Large intestine (tissue), 3 donors: ENCODE data around the gene NFASC. TPM values are rescaled to one million over a fixed set of nuclear protein-coding genes. Genes with fewer than 3 reads are reported as not detected.

Source experiments
- DNase-seq, 2 donors: peaks; one replicate each; pipeline versions ENCODE4 v3.0.0 to v3.0.0-alpha.2; 2013
- H3K27ac ChIP-seq: one replicate; pipeline ENCODE4 v1.5.1; 2013; ENCODE audit warnings: low read length
- H3K27me3 ChIP-seq: 2 replicates; pipeline ENCODE4 v1.6.1; 2013; ENCODE audit warnings: low read length; ENCODE audit not compliant: control insufficient read depth, insufficient read depth
- H3K36me3 ChIP-seq: 2 replicates; pipeline ENCODE4 v1.6.1; 2013; ENCODE audit warnings: low read length; ENCODE audit not compliant: control insufficient read depth, insufficient read depth
- H3K4me1 ChIP-seq: one replicate; pipeline ENCODE4 v1.6.1; 2013; ENCODE audit warnings: low read length; ENCODE audit not compliant: control insufficient read depth, insufficient read depth
- H3K4me3 ChIP-seq: one replicate; pipeline ENCODE4 v1.5.1; 2013; ENCODE audit warnings: low read length
- H3K9me3 ChIP-seq: one replicate; pipeline ENCODE4 v1.6.1; 2013; ENCODE audit warnings: mild to moderate bottlenecking, low read depth, low read length, moderate library complexity; ENCODE audit not compliant: control insufficient read depth
- WGBS: methylation state at CpG from one replicate; pipeline ENCODE4 v1.1.5; 2013; ENCODE audit warnings: low lambda C conversion rate; ENCODE audit not compliant: insufficient coverage; 5-methylcytosine and 5-hydroxymethylcytosine counted together
- polyA plus RNA-seq: library from polyadenylated mRNA; unstranded; fragments of 120-200 nt; gene quantifications from one replicate; pipeline ENCODE4 v1.2.1, GENCODE V29; 2013

NFASC gene
- polyA plus RNA-seq, 1 donor, result 10.1 TPM

GRCh38 chr1:204871405-204872037 lies 859 bp downstream of the NFASC start:
- Histone ChIP-seq H3K4me1 (no peaks in the 10 kb centered on the region), H3K27ac (no peak overlapping the region)
- no CpG with 5 or more reads among the region's 5 CpGs for WGBS

GRCh38 chr1:204872262-204872881 lies 1.7 kb downstream of the NFASC start:
- H3K4me3 ChIP-seq, result no peak overlapping the region
- no CpG with 5 or more reads among the region's 6 CpGs for WGBS
- no peaks in the 10 kb centered on the region for H3K4me1 ChIP-seq
- H3K27me3 ChIP-seq, result peaks cover 3% of the 10 kb centered on the region
- no peaks in the 10 kb centered on the region for H3K9me3 ChIP-seq
- no peak overlapping the region for H3K27ac ChIP-seq
- no peaks in the 10 kb centered on the region for H3K36me3 ChIP-seq
- DNase-seq, result no peak

More at GRCh38 chr1:204871405-204872037, 859 bp downstream of the NFASC start:
- no peak for DNase-seq
- Histone ChIP-seq H3K4me3 (no peak overlapping the region), H3K27me3 (peaks cover 3% of the 10 kb centered on the region), H3K9me3 (no peaks in the 10 kb centered on the region), H3K36me3 (no peaks in the 10 kb centered on the region)

- Histone ChIP-seq H3K4me1 (no peaks in the 10 kb centered on the region), H3K9me3 (no peaks in the 10 kb centered on the region), H3K36me3 (no peaks in the 10 kb centered on the region), H3K27ac (no peak overlapping the region), H3K4me3 (no peak overlapping the region), H3K27me3 (peaks cover 3% of the 10 kb centered on the region)
- WGBS, result no CpG with 5 or more reads among the region's 2 CpGs
- DNase-seq, result no peak
These were observed 2.5 kb downstream of the NFASC start for GRCh38 chr1:204873176-204873575.

GRCh38 chr1:204873714-204874113 lies 3.1 kb downstream of the NFASC start:
- DNase-seq, result no peak
- Histone ChIP-seq H3K4me1 (no peaks in the 10 kb centered on the region), H3K27me3 (peaks cover 3% of the 10 kb centered on the region), H3K36me3 (no peaks in the 10 kb centered on the region), H3K27ac (no peak overlapping the region), H3K4me3 (no peak overlapping the region), H3K9me3 (no peaks in the 10 kb centered on the region)
- WGBS, result no CpG with 5 or more reads among the region's 2 CpGs

GRCh38 chr1:204874274-204874673 lies 3.6 kb downstream of the NFASC start:
- DNase-seq, result no peak
- WGBS, result no CpG with 5 or more reads among the region's 10 CpGs
- Histone ChIP-seq H3K4me1 (no peaks in the 10 kb centered on the region), H3K27ac (no peak overlapping the region), H3K27me3 (peaks cover 3% of the 10 kb centered on the region), H3K9me3 (no peaks in the 10 kb centered on the region), H3K36me3 (no peaks in the 10 kb centered on the region), H3K4me3 (no peak overlapping the region)

- Histone ChIP-seq H3K27ac (no peak overlapping the region), H3K4me1 (no peaks in the 10 kb centered on the region)
- no CpG with 5 or more reads among the region's 4 CpGs for WGBS
These were observed 4.6 kb downstream of the NFASC start for GRCh38 chr1:204875255-204875654.

GRCh38 chr1:204878621-204879234 lies 8.1 kb downstream of the NFASC start:
- Histone ChIP-seq H3K27ac (no peak overlapping the region), H3K36me3 (no peaks in the 10 kb centered on the region), H3K4me3 (no peak overlapping the region), H3K27me3 (no peaks in the 10 kb centered on the region), H3K4me1 (no peaks in the 10 kb centered on the region), H3K9me3 (no peaks in the 10 kb centered on the region)
- DNase-seq, result no peak
- WGBS, result no CpG with 5 or more reads among the region's 5 CpGs

More at GRCh38 chr1:204875255-204875654, 4.6 kb downstream of the NFASC start:
- no peaks in the 10 kb centered on the region for H3K9me3 ChIP-seq
- DNase-seq, result no peak
- peaks cover 3% of the 10 kb centered on the region for H3K27me3 ChIP-seq
- H3K4me3 ChIP-seq, result no peak overlapping the region
- H3K36me3 ChIP-seq, result no peaks in the 10 kb centered on the region

GRCh38 chr1:204879351-204879750 lies 8.7 kb downstream of the NFASC start:
- no peak overlapping the region for H3K27ac ChIP-seq
- no peaks in the 10 kb centered on the region for H3K36me3 ChIP-seq
- H3K27me3 ChIP-seq, result no peaks in the 10 kb centered on the region
- DNase-seq, result no peak
- WGBS, result no CpG with 5 or more reads among the region's 3 CpGs
- H3K4me1 ChIP-seq, result no peaks in the 10 kb centered on the region
- H3K4me3 ChIP-seq, result no peak overlapping the region
- H3K9me3 ChIP-seq, result no peaks in the 10 kb centered on the region

- H3K4me3 ChIP-seq, result no peak overlapping the region
- H3K36me3 ChIP-seq, result no peaks in the 10 kb centered on the region
- no peaks in the 10 kb centered on the region for H3K27me3 ChIP-seq
- no peaks in the 10 kb centered on the region for H3K4me1 ChIP-seq
- no peak for DNase-seq
- H3K27ac ChIP-seq, result no peak overlapping the region
- WGBS, result no CpG with 5 or more reads among the region's 7 CpGs
- H3K9me3 ChIP-seq, result no peaks in the 10 kb centered on the region
These were observed 10.2 kb downstream of the NFASC start for GRCh38 chr1:204880906-204881305.

- no peak for DNase-seq
- H3K9me3 ChIP-seq, result no peaks in the 10 kb centered on the region
- no peak overlapping the region for H3K4me3 ChIP-seq
- no peaks in the 10 kb centered on the region for H3K36me3 ChIP-seq
- H3K27me3 ChIP-seq, result no peaks in the 10 kb centered on the region
- no peaks in the 10 kb centered on the region for H3K4me1 ChIP-seq
- H3K27ac ChIP-seq, result no peak overlapping the region
- 60% methylated on average over 1 of the region's 3 CpGs for WGBS
These were observed 11.8 kb downstream of the NFASC start for GRCh38 chr1:204882479-204882878.
